ENCODE data around the gene LIME1. TPM values are rescaled to one million over a fixed set of nuclear protein-coding genes. Genes with fewer than 3 reads are reported as not detected.
A peak's percentile ranks its signal among the peaks of the same experiment; 100 is the strongest.

LIME1 gene
- total RNA-seq = 10 to 100 TPM; 12.2 to 36.5 (median 16.9) TPM

- Histone ChIP-seq H3K27ac (peak within 1 kb of the TSS; percentile 4), H3K4me1 (peaks cover 43% of the 10 kb centered on the region), H3K27me3 (no peaks in the 10 kb centered on the region), H3K36me3 (peaks cover 31% of the 10 kb centered on the region), H3K4me3 (peak within 1 kb of the TSS; percentile 53), H3K9me3 (no peaks in the 10 kb centered on the region)
- 58% methylated on average over 14 of the region's 31 CpGs for WGBS
- TF ChIP-seq EP300 (IDR thresholded peaks at IDR 0.05) = no peak
- no peak for TF ChIP-seq POLR2AphosphoS5 (IDR thresholded peaks at IDR 0.05)
- TF ChIP-seq CTCF (IDR thresholded peaks at IDR 0.05) = no peak
- TF ChIP-seq POLR2A (IDR thresholded peaks at IDR 0.05) = no peak
- peak; percentile 60 to 79 for DNase-seq (ENCODE audit: low spot score in 2 of 2)
These were observed at the start of gene LIME1 for GRCh38 chr20:63735859-63736718. LIME1 (plus strand) TSS chr20:63736664; CDS start chr20:63737550, 886 bp downstream.

- no peak overlapping the region for H3K4me3 ChIP-seq
- no peaks in the 10 kb centered on the region for H3K27me3 ChIP-seq
- no peak for TF ChIP-seq POLR2AphosphoS5 (IDR thresholded peaks at IDR 0.05)
- TF ChIP-seq POLR2A (IDR thresholded peaks at IDR 0.05) = no peak
- TF ChIP-seq EP300 (IDR thresholded peaks at IDR 0.05) = no peak
- TF ChIP-seq CTCF (IDR thresholded peaks at IDR 0.05) = no peak
- 85% methylated on average over 8 of the region's 29 CpGs for WGBS
- no peaks in the 10 kb centered on the region for H3K36me3 ChIP-seq
- H3K9me3 ChIP-seq = no peaks in the 10 kb centered on the region
- peak overlapping the region; percentile 90 for H3K27ac ChIP-seq
- no peak for DNase-seq (ENCODE audit: low spot score in 2 of 2)
- peaks cover 80% of the 10 kb centered on the region for H3K4me1 ChIP-seq
These were observed 48.9 kb upstream of the LIME1 start for GRCh38 chr20:63687419-63688178.

GRCh38 chr20:63688228-63689045 is 48.0 kb upstream of the LIME1 start:
- H3K36me3 ChIP-seq = no peaks in the 10 kb centered on the region
- DNase-seq (ENCODE audit: low spot score in 2 of 2) = no peak
- H3K27me3 ChIP-seq = no peaks in the 10 kb centered on the region
- H3K9me3 ChIP-seq = no peaks in the 10 kb centered on the region
- WGBS = 68% methylated on average over 8 of the region's 31 CpGs
- TF ChIP-seq POLR2AphosphoS5 (IDR thresholded peaks at IDR 0.05) (no peak), EP300 (IDR thresholded peaks at IDR 0.05) (no peak), CTCF (IDR thresholded peaks at IDR 0.05) (no peak)
- no peak overlapping the region for H3K4me3 ChIP-seq
- peak overlapping the region; percentile 90 for H3K27ac ChIP-seq
- peaks cover 76% of the 10 kb centered on the region for H3K4me1 ChIP-seq

- Histone ChIP-seq H3K4me3 (no peak overlapping the region), H3K27me3 (no peaks in the 10 kb centered on the region), H3K9me3 (no peaks in the 10 kb centered on the region), H3K27ac (peak overlapping the region; percentile 1), H3K36me3 (no peaks in the 10 kb centered on the region), H3K4me1 (peaks cover 71% of the 10 kb centered on the region)
- WGBS = 80% methylated on average over 7 of the region's 44 CpGs
- TF ChIP-seq CTCF (IDR thresholded peaks at IDR 0.05) (no peak), EP300 (IDR thresholded peaks at IDR 0.05) (no peak), POLR2AphosphoS5 (IDR thresholded peaks at IDR 0.05) (no peak), POLR2A (IDR thresholded peaks at IDR 0.05) (no peak)
- no peak for DNase-seq (ENCODE audit: low spot score in 2 of 2)
These were observed 47.1 kb upstream of the LIME1 start for GRCh38 chr20:63689046-63690002.

Measured in suprapubic skin (tissue), 4 donors.